IMR-90 (cell line): Measurements from ENCODE around the gene FAAP24. TPM values are rescaled to one million over a fixed set of nuclear protein-coding genes. Genes with fewer than 3 reads are reported as not detected.

Source experiments
- ATAC-seq: fragments of 200-7000 bp; cut with Tn5 transposase; 2 replicates; pipeline ENCODE4 v1.9.1; 2020; ENCODE audit warnings: low read depth, mild to moderate bottlenecking, moderate library complexity
- BruUV-seq: library from RNA; stranded (reverse); fragments of 400-500 nt; replicated peaks from 2 replicates; lab custom pipeline; 2021; lab: Mats Ljungman, UMichigan
- CTCF ChIA-PET: fragments of 300-600 bp; formaldehyde crosslinking; extraction: SDS; loops from one replicate; lab custom pipeline; 2021; ENCODE audit warnings: antibody characterized with exemption; lab: Yijun Ruan, JAX
- POLR2A ChIA-PET: fragments of 300-600 bp; sonication (Branson Sonifier 250); formaldehyde crosslinking; loops from one replicate; lab custom pipeline; 2022; ENCODE audit warnings: antibody characterized with exemption; ENCODE audit not compliant: unreplicated experiment; lab: Charles Lee
- DNase-seq: peaks from one replicate; pipeline ENCODE4 v3.0.0; 2013
- H2AFZ ChIP-seq: replicated peaks from 2 replicates; pipeline ENCODE3; 2013; ENCODE audit warnings: low read length, mild to moderate bottlenecking; ENCODE audit not compliant: poor library complexity
- H2AK5ac ChIP-seq: 2 replicates; pipeline ENCODE4 v1.6.1; 2013; ENCODE audit warnings: low read depth, low read length, inconsistent platforms
- H2AK9ac ChIP-seq: replicated peaks from 2 replicates; pipeline ENCODE3; 2013; ENCODE audit warnings: mild to moderate bottlenecking, low read depth, low read length, moderate library complexity; ENCODE audit not compliant: poor library complexity
- H2BK120ac ChIP-seq: 2 replicates; pipeline ENCODE4 v1.6.1; 2013; ENCODE audit warnings: low read depth, low read length, inconsistent platforms
- H2BK15ac ChIP-seq: 3 replicates; pipeline ENCODE4 v1.6.1; 2013; ENCODE audit warnings: low read depth, low read length, inconsistent platforms
- H2BK20ac ChIP-seq: 2 replicates; pipeline ENCODE4 v1.6.1; 2013; ENCODE audit warnings: low read depth, mild to moderate bottlenecking, inconsistent platforms, low read length, moderate library complexity
- H2BK5ac ChIP-seq: 2 replicates; pipeline ENCODE4 v1.6.1; 2013; ENCODE audit warnings: mild to moderate bottlenecking, low read depth, low read length, inconsistent platforms; ENCODE audit not compliant: poor library complexity, severe bottlenecking
- H3K14ac ChIP-seq: replicated peaks from 2 replicates; pipeline ENCODE4 v1.6.1; 2013; ENCODE audit warnings: low read depth, low read length, inconsistent platforms
- H3K18ac ChIP-seq: 2 replicates; pipeline ENCODE4 v1.6.1; 2013; ENCODE audit warnings: low read depth, low read length, control low read depth
- H3K23ac ChIP-seq: 2 replicates; pipeline ENCODE4 v1.6.1; 2013; ENCODE audit warnings: low read depth, low read length, inconsistent platforms
- H3K27ac ChIP-seq: 2 replicates; pipeline ENCODE4 v1.5.1; 2013; ENCODE audit warnings: mild to moderate bottlenecking, control low read depth, low read length; ENCODE audit not compliant: insufficient read depth
- H3K27me3 ChIP-seq: 2 replicates; pipeline ENCODE4 v1.6.1; 2013; ENCODE audit warnings: low read length; ENCODE audit not compliant: control insufficient read depth, insufficient read depth
- H3K36me3 ChIP-seq: 2 replicates; pipeline ENCODE4 v1.6.1; 2013; ENCODE audit warnings: low read length, mixed read lengths; ENCODE audit not compliant: control insufficient read depth, insufficient read depth
- H3K4ac ChIP-seq: 2 replicates; pipeline ENCODE4 v1.6.1; 2013; ENCODE audit warnings: low read depth, low read length, inconsistent platforms
- H3K4me1 ChIP-seq: 2 replicates; pipeline ENCODE4 v1.6.1; 2013; ENCODE audit warnings: low read length, mixed read lengths; ENCODE audit not compliant: control insufficient read depth, insufficient read depth
- H3K4me2 ChIP-seq: 2 replicates; pipeline ENCODE4 v1.6.1; 2013; ENCODE audit warnings: low read depth, mild to moderate bottlenecking, control low read depth, low read length, moderate library complexity
- H3K4me3 ChIP-seq: 2 replicates; pipeline ENCODE4 v1.5.1; 2013; ENCODE audit warnings: low read depth, mild to moderate bottlenecking, control low read depth, low read length, moderate library complexity; ENCODE audit not compliant: insufficient read depth
- H3K56ac ChIP-seq: 2 replicates; pipeline ENCODE4 v1.6.1; 2013; ENCODE audit warnings: low read length, inconsistent platforms; ENCODE audit not compliant: insufficient read depth; ENCODE audit errors: extremely low read depth
- H3K79me1 ChIP-seq, 2 experiments: 2 replicates each; pipeline ENCODE4 v1.6.1; 2013; ENCODE audit warnings: low read length in 2 of 2, inconsistent platforms in 1 of 2, low read depth in 1 of 2
- H3K9ac ChIP-seq: 2 replicates; pipeline ENCODE4 v1.6.1; 2013; ENCODE audit warnings: low read depth, low read length, control low read depth
- H3K9me1 ChIP-seq: 2 replicates; pipeline ENCODE4 v1.6.1; 2013; ENCODE audit warnings: low read length, inconsistent platforms; ENCODE audit not compliant: insufficient read depth
- H3K9me3 ChIP-seq: 2 replicates; pipeline ENCODE4 v1.6.1; 2013; ENCODE audit warnings: low read length; ENCODE audit not compliant: control insufficient read depth, insufficient read depth
- H4K20me1 ChIP-seq: 2 replicates; pipeline ENCODE4 v1.6.1; 2013; ENCODE audit warnings: low read length, inconsistent platforms; ENCODE audit not compliant: insufficient read depth
- H4K5ac ChIP-seq: 2 replicates; pipeline ENCODE4 v1.6.1; 2013; ENCODE audit warnings: mild to moderate bottlenecking, low read depth, low read length, control low read depth
- H4K8ac ChIP-seq, 2 experiments: 2 replicates each; pipeline ENCODE4 v1.6.1; 2013; ENCODE audit warnings: low read depth in 2 of 2, low read length in 2 of 2, control low read depth in 1 of 2, inconsistent platforms in 1 of 2
- H4K91ac ChIP-seq: 2 replicates; pipeline ENCODE4 v1.6.1; 2013; ENCODE audit warnings: low read depth, low read length, inconsistent platforms; ENCODE audit not compliant: insufficient read depth
- BHLHE40 ChIP-seq: fragments of 150-350 bp; IDR thresholded peaks from 2 replicates; pipeline ENCODE4 v1.6.1; 2016; ENCODE audit warnings: mild to moderate bottlenecking, low read depth, low read length
- CEBPB ChIP-seq: IDR thresholded peaks from 2 replicates; pipeline ENCODE4 v1.6.1; 2012; ENCODE audit warnings: low read depth, low read length, improper control_type of control experiment
- CHD1 ChIP-seq: IDR thresholded peaks from 2 replicates; pipeline ENCODE4 v1.6.1; 2012; ENCODE audit warnings: low read depth, low read length, improper control_type of control experiment
- CTCF ChIP-seq: conservative IDR thresholded peaks from 2 replicates; pipeline ENCODE4 v1.5.1; 2012; ENCODE audit warnings: mild to moderate bottlenecking, low read depth, low read length, improper control_type of control experiment
- FOS ChIP-seq: fragments of 150-350 bp; IDR thresholded peaks from 2 replicates; pipeline ENCODE4 v1.6.1; 2016; ENCODE audit warnings: low read depth, low read length
- MAFK ChIP-seq: IDR thresholded peaks from 2 replicates; pipeline ENCODE4 v1.6.1; 2012; ENCODE audit warnings: low read depth, low read length, improper control_type of control experiment
- MAZ ChIP-seq: IDR thresholded peaks from 2 replicates; pipeline ENCODE4 v1.6.1; 2012; ENCODE audit warnings: low read depth, mild to moderate bottlenecking, low read length, improper control_type of control experiment, moderate library complexity, borderline replicate concordance
- MXI1 ChIP-seq: IDR thresholded peaks from 2 replicates; pipeline ENCODE4 v1.6.1; 2012; ENCODE audit warnings: low read depth, mild to moderate bottlenecking, low read length, moderate library complexity, borderline replicate concordance
- NFE2L2 ChIP-seq: fragments of 150-350 bp; IDR thresholded peaks from 2 replicates; pipeline ENCODE4 v1.6.1; 2016; ENCODE audit warnings: low read depth, mild to moderate bottlenecking, low read length
- POLR2A ChIP-seq: IDR thresholded peaks from 2 replicates; pipeline ENCODE4 v1.6.1; 2012; ENCODE audit warnings: mild to moderate bottlenecking, low read depth, low read length
- RAD21 ChIP-seq: IDR thresholded peaks from 2 replicates; pipeline ENCODE4 v1.6.1; 2012; ENCODE audit warnings: low read length, improper control_type of control experiment
- RCOR1 ChIP-seq: IDR thresholded peaks from 2 replicates; pipeline ENCODE4 v1.6.1; 2012; ENCODE audit warnings: mild to moderate bottlenecking, low read length, improper control_type of control experiment; ENCODE audit not compliant: insufficient replicate concordance
- RFX5 ChIP-seq: IDR thresholded peaks from 2 replicates; pipeline ENCODE4 v1.8.0; 2012; ENCODE audit warnings: low read depth, mild to moderate bottlenecking, low read length, moderate library complexity
- SMC3 ChIP-seq: fragments of 150-350 bp; IDR thresholded peaks from 2 replicates; pipeline ENCODE4 v1.6.1; 2016; ENCODE audit warnings: low read depth, mild to moderate bottlenecking, antibody characterized with exemption, low read length, moderate library complexity
- USF2 ChIP-seq: fragments of 150-350 bp; IDR thresholded peaks from 2 replicates; pipeline ENCODE4 v1.6.1; 2017; ENCODE audit warnings: mild to moderate bottlenecking, antibody characterized with exemption, low read length, low read depth
- WGBS, 2 experiments: methylation state at CpG; one replicate each; pipeline versions ENCODE4 v1.1.5 to v1.1.7; 2013; ENCODE audit warnings: missing lambda C conversion rate in 2 of 2; ENCODE audit not compliant: insufficient read length in 1 of 2; ENCODE audit errors: extremely low coverage in 2 of 2; 5-methylcytosine and 5-hydroxymethylcytosine counted together
- dilution Hi-C: fragments of 300-500 bp; cut with HindIII; formaldehyde crosslinking; loops from one replicate; pipeline ENCODE4 v1.14.3; 2018; ENCODE audit warnings: low sequenced_read_pairs; ENCODE audit not compliant: unreplicated experiment
- in situ Hi-C: fragments of 300-500 bp; cut with MboI; formaldehyde crosslinking; loops from 3 replicates; pipeline ENCODE4 v1.14.3; 2019; ENCODE audit warnings: low sequenced_read_pairs, inconsistent platforms, mixed read lengths
- intact Hi-C: fragments of 100-400 bp; cut with micrococcal nuclease; formaldehyde crosslinking; loops from 2 replicates; pipeline ENCODE4 v1.10.0; 2022
- polyA plus RNA-seq, 3 experiments: library from polyadenylated mRNA; depleted of rRNA; stranded (reverse); fragments of >200 nt; gene quantifications; 2 replicates each; pipeline ENCODE4 v1.2.3, GENCODE V29; 2012; ENCODE audit warnings: low replicate concordance in 1 of 3
- total RNA-seq: library from RNA; depleted of rRNA; stranded (reverse); fragments of >200 nt; gene quantifications from 2 replicates; pipeline ENCODE4 v1.2.3, GENCODE V29; 2012
- TF ChIP-seq, protein P1 (sequence below): fragments of 150-350 bp; IDR thresholded peaks from 2 replicates; pipeline ENCODE4 v1.6.1; 2016; ENCODE audit warnings: low read depth, mild to moderate bottlenecking, low read length, moderate library complexity, borderline replicate concordance

The FAAP24 gene
- total and polyA plus RNA-seq, 2 of the 4 experiments (the other 2 are of a cell fraction): 2.2 to 2.3 TPM

- ChIA-PET CTCF (no interaction called here), POLR2A (no interaction called here)
- Histone ChIP-seq H3K9me3 (no peaks in the 10 kb centered on the region; the same call in 1 of the 2 replicates), H3K18ac (no peak overlapping the region), H2BK20ac (no peak overlapping the region), H2BK5ac (no peak overlapping the region), H3K23ac (no peak overlapping the region), H2AFZ (no peak overlapping the region), H3K9ac (no peak overlapping the region), H2AK5ac (no peak overlapping the region), H3K27ac (no peak overlapping the region), H3K36me3 (peaks cover 23% of the 10 kb centered on the region), H2AK9ac (no peak overlapping the region), H3K9me1 (no peaks in the 10 kb centered on the region), H3K14ac (no peak overlapping the region), H3K4me1 (no peaks in the 10 kb centered on the region), H2BK120ac (no peak overlapping the region), H4K91ac (no peak overlapping the region), H3K4me2 (no peak overlapping the region), H3K27me3 (no peaks in the 10 kb centered on the region), H2BK15ac (no peak overlapping the region), H3K79me1 (no peaks in the 10 kb centered on the region), H3K4me3 (no peak overlapping the region), H4K5ac (no peak overlapping the region), H3K56ac (no peak overlapping the region), H4K8ac (no peak overlapping the region), H4K20me1 (no peaks in the 10 kb centered on the region), H3K4ac (no peak overlapping the region)
- intact Hi-C loops: no loop called here
- WGBS, 2 experiments: 91% methylated on average over 5 of the region's 6 CpGs; no CpG with 5 or more reads in 1 of the 2 experiments
- BruUV-seq: no TSS peak
- dilution Hi-C loops: no loop called here
- ATAC-seq (no peak), DNase-seq (peak; percentile 59)
- TF ChIP-seq CEBPB: no peak
- TF ChIP-seq POLR2A: no peak
- TF ChIP-seq, protein P1, sequence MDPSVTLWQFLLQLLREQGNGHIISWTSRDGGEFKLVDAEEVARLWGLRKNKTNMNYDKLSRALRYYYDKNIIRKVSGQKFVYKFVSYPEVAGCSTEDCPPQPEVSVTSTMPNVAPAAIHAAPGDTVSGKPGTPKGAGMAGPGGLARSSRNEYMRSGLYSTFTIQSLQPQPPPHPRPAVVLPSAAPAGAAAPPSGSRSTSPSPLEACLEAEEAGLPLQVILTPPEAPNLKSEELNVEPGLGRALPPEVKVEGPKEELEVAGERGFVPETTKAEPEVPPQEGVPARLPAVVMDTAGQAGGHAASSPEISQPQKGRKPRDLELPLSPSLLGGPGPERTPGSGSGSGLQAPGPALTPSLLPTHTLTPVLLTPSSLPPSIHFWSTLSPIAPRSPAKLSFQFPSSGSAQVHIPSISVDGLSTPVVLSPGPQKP: no peak
- TF ChIP-seq CTCF: no peak
- TF ChIP-seq SMC3: no peak
- no peak for TF ChIP-seq RFX5
- no peak for TF ChIP-seq MXI1
- TF ChIP-seq NFE2L2: no peak
- TF ChIP-seq USF2: no peak
- TF ChIP-seq MAFK: no peak
- TF ChIP-seq RCOR1: no peak
- no peak for TF ChIP-seq MAZ
- no peak for TF ChIP-seq BHLHE40
- TF ChIP-seq RAD21: no peak
- TF ChIP-seq CHD1: no peak
- no peak for TF ChIP-seq FOS
- in situ Hi-C loops: no loop called here
Measured at GRCh38 chr19:32924200-32924599, 47.8 kb upstream of the FAAP24 start.
